ENCODE measurements around the gene MEIS2.

GRCh38 chr15:36926427-36926825 lies 173.9 kb downstream of the MEIS2 start:
- TF ChIP-seq CTCF (conservative IDR thresholded peaks at IDR 0.05; ENCODE audit: low read depth in 2 of 2) = no peak
- no peak for TF ChIP-seq POLR2AphosphoS5 (IDR thresholded peaks at IDR 0.05; ENCODE audit: low read depth)
- TF ChIP-seq ZNF331 (CRISPR knock-in tag; IDR thresholded peaks at IDR 0.05; ENCODE audit: low read depth) = no peak
- TF ChIP-seq EZH2 (IDR thresholded peaks at IDR 0.05; ENCODE audit: low read depth, unreplicated experiment) = no peak
- TF ChIP-seq REST (IDR thresholded peaks at IDR 0.05; ENCODE audit: unreplicated experiment) = no peak
- no peak for TF ChIP-seq CREB1 (CRISPR knock-in tag; IDR thresholded peaks at IDR 0.05; ENCODE audit: low read depth)
